HepG2 (cell line): Measurements from ENCODE around the gene COCH. TPM values are rescaled to one million over a fixed set of nuclear protein-coding genes. Genes with fewer than 3 reads are reported as not detected.
"Not testable (repeated sequence)": the region's sequence is repeated elsewhere in the genome, so short reads cannot be mapped to it uniquely, and the experiment has no call there.

Experiments used
- ATAC-seq: fragments of 200-7000 bp; cut with Tn5 transposase; 3 replicates; pipeline ENCODE4 v1.9.1; 2020; ENCODE audit warnings: mild to moderate bottlenecking, moderate library complexity
- BruUV-seq: library from RNA; stranded (reverse); fragments of 400-500 nt; replicated peaks from 2 replicates; lab custom pipeline; 2021; lab: Mats Ljungman, UMichigan
- CTCF ChIA-PET: fragments of 300-600 bp; formaldehyde crosslinking; extraction: SDS; loops from one replicate; lab custom pipeline; 2021; ENCODE audit warnings: low total read pairs, inconsistent platforms, low intra/inter-chr PET ratio; lab: Yijun Ruan, JAX
- POLR2A ChIA-PET: fragments of 350-600 bp; sonication (Branson Sonifier 250); formaldehyde crosslinking; loops from one replicate; lab custom pipeline; 2020; ENCODE audit warnings: antibody characterized with exemption, inconsistent platforms; lab: Yijun Ruan, JAX
- DNase-seq: peaks from one replicate; pipeline ENCODE4 v3.0.0-alpha.2; 2015; ENCODE audit warnings: low spot score
- FAIRE-seq: peaks from 3 replicates; lab custom pipeline; 2011; peaks lifted over from hg19 to GRCh38; lab: Jason Lieb, UNC
- H2AFZ ChIP-seq: one replicate; pipeline ENCODE4 v1.6.1; 2011; ENCODE audit warnings: low read length, inconsistent platforms
- H3K27ac ChIP-seq: fragments of 300-600 bp; 3 replicates; pipeline ENCODE4 v1.8.0; 2011; ENCODE audit warnings: mixed run types, mild to moderate bottlenecking, mixed read lengths, low read length, inconsistent platforms; ENCODE audit not compliant: insufficient read depth; ENCODE audit errors: extremely low read length
- H3K27me3 ChIP-seq, 2 experiments: fragments of 200-600 bp in 1 of 2; 2 replicates in 1 of 2; 3 replicates in 1 of 2; pipeline versions ENCODE4 v1.6.0 to v1.8.0; 2011; ENCODE audit warnings: low read length in 2 of 2, mild to moderate bottlenecking in 2 of 2, moderate library complexity in 2 of 2, inconsistent platforms in 1 of 2; ENCODE audit not compliant: insufficient read depth in 2 of 2, control insufficient read depth in 1 of 2
- H3K36me3 ChIP-seq, 2 experiments: fragments of 200-600 bp in 1 of 2; replicated peaks in 1 of 2; 2 replicates in 1 of 2; 3 replicates in 1 of 2; pipeline versions ENCODE4 v1.5.1 to v1.8.0; 2011; ENCODE audit warnings: low read length in 2 of 2, inconsistent platforms in 1 of 2; ENCODE audit not compliant: insufficient read depth in 2 of 2, control insufficient read depth in 1 of 2
- H3K4me1 ChIP-seq: 2 replicates; pipeline ENCODE4 v1.5.1; 2012; ENCODE audit warnings: low read length, inconsistent platforms; ENCODE audit not compliant: insufficient read depth
- H3K4me2 ChIP-seq: 2 replicates; pipeline ENCODE4 v1.6.0; 2011; ENCODE audit warnings: low read depth, low read length, inconsistent platforms
- H3K4me3 ChIP-seq, 3 experiments: fragments of 200-600 bp in 1 of 3; sonication (generic), shearing (Covaris generic) in 1 of 3; replicated peaks in 1 of 3; 2 replicates each; pipeline ENCODE4 v1.5.1; 2011 to 2016; ENCODE audit warnings: low read length in 3 of 3, inconsistent platforms in 2 of 3, low read depth in 2 of 3, mild to moderate bottlenecking in 2 of 3, control low read depth in 1 of 3, mixed read lengths in 1 of 3; ENCODE audit not compliant: insufficient read depth in 1 of 3
- H3K79me2 ChIP-seq: one replicate; pipeline ENCODE4 v1.6.1; 2011; ENCODE audit warnings: low read length, inconsistent platforms; ENCODE audit not compliant: insufficient read depth
- H3K9ac ChIP-seq: 2 replicates; pipeline ENCODE4 v1.6.0; 2011; ENCODE audit warnings: mild to moderate bottlenecking, low read depth, low read length, inconsistent platforms; ENCODE audit not compliant: insufficient read depth
- H3K9me3 ChIP-seq: 2 replicates; pipeline ENCODE4 v1.5.1; 2012; ENCODE audit warnings: mild to moderate bottlenecking, low read length
- H4K20me1 ChIP-seq: 2 replicates; pipeline ENCODE4 v1.6.0; 2011; ENCODE audit warnings: inconsistent platforms, mild to moderate bottlenecking, low read length, moderate library complexity; ENCODE audit not compliant: insufficient read depth
- FOXM1 ChIP-seq: sonication (generic); formaldehyde crosslinking; IDR thresholded peaks from 2 replicates; pipeline ENCODE4 v1.5.0; 2020; ENCODE audit warnings: missing genetic modification reagents
- GFI1 ChIP-seq: sonication (generic); formaldehyde crosslinking; IDR thresholded peaks from 2 replicates; pipeline ENCODE4 v1.5.0; 2020; ENCODE audit warnings: missing genetic modification reagents, mild to moderate bottlenecking, borderline replicate concordance
- HNRNPK ChIP-seq: fragments of 200-400 bp; formaldehyde crosslinking; IDR thresholded peaks from 2 replicates; pipeline ENCODE4 v1.6.1; 2018; ENCODE audit warnings: low read length, low read depth, moderate library complexity, mild to moderate bottlenecking; ENCODE audit not compliant: poor library complexity, severe bottlenecking
- PCBP1 ChIP-seq: fragments of 200-400 bp; formaldehyde crosslinking; IDR thresholded peaks from 2 replicates; pipeline ENCODE4 v1.6.1; 2017; ENCODE audit warnings: mild to moderate bottlenecking, low read depth, low read length, borderline replicate concordance
- SRSF9 ChIP-seq: fragments of 200-400 bp; formaldehyde crosslinking; IDR thresholded peaks from 2 replicates; pipeline ENCODE4 v1.6.1; 2018; ENCODE audit warnings: borderline replicate concordance, mild to moderate bottlenecking, low read depth, low read length; ENCODE audit not compliant: insufficient read depth, poor library complexity, severe bottlenecking
- WGBS: methylation state at CpG from one replicate; pipeline ENCODE4 v1.1.6; 2017; ENCODE audit warnings: low lambda C conversion rate; 5-methylcytosine and 5-hydroxymethylcytosine counted together
- in situ Hi-C: cut with HindIII; loops from 2 replicates; pipeline ENCODE4 v1.10.0; 2017; ENCODE audit warnings: low pct_unique_long_range_greater_than_20kb; ENCODE audit not compliant: extremely low pct_ligation_motif_present
- intact Hi-C: fragments of 100-400 bp; cut with micrococcal nuclease; formaldehyde crosslinking; loops from one replicate; pipeline ENCODE4 v1.10.0; 2022; ENCODE audit not compliant: unreplicated experiment
- polyA plus RNA-seq, 8 experiments: library from polyadenylated mRNA; depleted of rRNA in 3 of 8; stranded (reverse) in 7 of 8; unstranded in 1 of 8; fragments of >200 nt; fragmentation: Illumina TruSeq in 4 of 8; extraction: Trizol in 4 of 8; gene quantifications; 2 replicates each; pipeline versions ENCODE4 v1.2.1 to v1.2.3, GENCODE V29; 2011 to 2016; ENCODE audit warnings: low read depth in 4 of 8, missing spikeins in 1 of 8, mixed read lengths in 1 of 8; ENCODE audit not compliant: insufficient read depth in 1 of 8
- total RNA-seq, 5 experiments: library from RNA; depleted of rRNA; stranded (reverse); fragments of >200 nt; fragmentation: Illumina TruSeq; extraction: Trizol; gene quantifications; 2 replicates each; pipeline ENCODE4 v1.2.3, GENCODE V29; 2016; ENCODE audit warnings: low read depth in 1 of 5

The COCH gene
- total and polyA plus RNA-seq, 2 of the 13 experiments (the other 11 are each of a cell fraction or from before 2014, with no cell fraction given), result 78.2 to 79.3 TPM

- Histone ChIP-seq H3K4me1 (no peaks in the 10 kb centered on the region), H3K4me2 (no peak overlapping the region), H4K20me1 (no peaks in the 10 kb centered on the region), H3K79me2 (no peaks in the 10 kb centered on the region), H3K36me3 (peaks cover 17 to 64% of the 10 kb centered on the region in 2 experiments), H2AFZ (no peak overlapping the region), H3K27me3 (no peaks in the 10 kb centered on the region), H3K27ac (no peak overlapping the region), H3K9ac (no peak overlapping the region), H3K9me3 (no peaks in the 10 kb centered on the region), H3K4me3 (no peak overlapping the region)
- peak; percentile 96 for TF ChIP-seq PCBP1
- peak; percentile 90 for TF ChIP-seq SRSF9
- peak; percentile 100 for TF ChIP-seq HNRNPK
- 0 out of 2 replicates have a peak, but pooled peaks have one; percentile 31 for TF ChIP-seq FOXM1 (CRISPR knock-in tag)
- TF ChIP-seq GFI1 (CRISPR knock-in tag), result no peak
- FAIRE-seq (no peak), ATAC-seq (no peak), DNase-seq (no peak)
- ChIA-PET POLR2A (interaction anchor here (0.6 kb wide), 1 partner anchor 96 kb away, joined by 3 read pairs; no protein-coding TSS in a partner anchor), CTCF (no interaction called here)
- BruUV-seq, result no TSS peak
- in situ Hi-C loops, result no loop called here
- intact Hi-C loops, result no loop called here
These were observed 22.1 kb downstream of the COCH start for GRCh38 chr14:30896435-30896834.

GRCh38 chr14:30897121-30897520 lies 22.8 kb downstream of the COCH start:
- H4K20me1 ChIP-seq, DNase-seq, H3K27ac ChIP-seq, CTCF ChIA-PET, H3K27me3 ChIP-seq, H3K4me1 ChIP-seq, in situ Hi-C loops, ATAC-seq, intact Hi-C loops, POLR2A ChIA-PET, H3K4me3 ChIP-seq, H3K9me3 ChIP-seq, H3K9ac ChIP-seq, H2AFZ ChIP-seq, FAIRE-seq, H3K4me2 ChIP-seq, H3K79me2 ChIP-seq, BruUV-seq: not testable (repeated sequence)
- 64% methylated on average over 3 of the region's 3 CpGs for WGBS
- H3K36me3 ChIP-seq, result peaks cover 17 to 69% of the 10 kb centered on the region in 2 experiments
